Mammary microvascular endothelial cell (primary cell): Measurements from ENCODE around the gene ADAMTS8. TPM values are rescaled to one million over a fixed set of nuclear protein-coding genes. Genes with fewer than 3 reads are reported as not detected.

Experiments
- total RNA-seq: library from RNA; depleted of rRNA; stranded (reverse); fragments of >200 nt; gene quantifications from 2 replicates; pipeline ENCODE4 v1.2.3, GENCODE V29; 2015

Gene ADAMTS8, protein sequence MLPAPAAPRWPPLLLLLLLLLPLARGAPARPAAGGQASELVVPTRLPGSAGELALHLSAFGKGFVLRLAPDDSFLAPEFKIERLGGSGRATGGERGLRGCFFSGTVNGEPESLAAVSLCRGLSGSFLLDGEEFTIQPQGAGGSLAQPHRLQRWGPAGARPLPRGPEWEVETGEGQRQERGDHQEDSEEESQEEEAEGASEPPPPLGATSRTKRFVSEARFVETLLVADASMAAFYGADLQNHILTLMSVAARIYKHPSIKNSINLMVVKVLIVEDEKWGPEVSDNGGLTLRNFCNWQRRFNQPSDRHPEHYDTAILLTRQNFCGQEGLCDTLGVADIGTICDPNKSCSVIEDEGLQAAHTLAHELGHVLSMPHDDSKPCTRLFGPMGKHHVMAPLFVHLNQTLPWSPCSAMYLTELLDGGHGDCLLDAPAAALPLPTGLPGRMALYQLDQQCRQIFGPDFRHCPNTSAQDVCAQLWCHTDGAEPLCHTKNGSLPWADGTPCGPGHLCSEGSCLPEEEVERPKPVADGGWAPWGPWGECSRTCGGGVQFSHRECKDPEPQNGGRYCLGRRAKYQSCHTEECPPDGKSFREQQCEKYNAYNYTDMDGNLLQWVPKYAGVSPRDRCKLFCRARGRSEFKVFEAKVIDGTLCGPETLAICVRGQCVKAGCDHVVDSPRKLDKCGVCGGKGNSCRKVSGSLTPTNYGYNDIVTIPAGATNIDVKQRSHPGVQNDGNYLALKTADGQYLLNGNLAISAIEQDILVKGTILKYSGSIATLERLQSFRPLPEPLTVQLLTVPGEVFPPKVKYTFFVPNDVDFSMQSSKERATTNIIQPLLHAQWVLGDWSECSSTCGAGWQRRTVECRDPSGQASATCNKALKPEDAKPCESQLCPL
- not detected in 2 replicates for total RNA-seq

DNA sequence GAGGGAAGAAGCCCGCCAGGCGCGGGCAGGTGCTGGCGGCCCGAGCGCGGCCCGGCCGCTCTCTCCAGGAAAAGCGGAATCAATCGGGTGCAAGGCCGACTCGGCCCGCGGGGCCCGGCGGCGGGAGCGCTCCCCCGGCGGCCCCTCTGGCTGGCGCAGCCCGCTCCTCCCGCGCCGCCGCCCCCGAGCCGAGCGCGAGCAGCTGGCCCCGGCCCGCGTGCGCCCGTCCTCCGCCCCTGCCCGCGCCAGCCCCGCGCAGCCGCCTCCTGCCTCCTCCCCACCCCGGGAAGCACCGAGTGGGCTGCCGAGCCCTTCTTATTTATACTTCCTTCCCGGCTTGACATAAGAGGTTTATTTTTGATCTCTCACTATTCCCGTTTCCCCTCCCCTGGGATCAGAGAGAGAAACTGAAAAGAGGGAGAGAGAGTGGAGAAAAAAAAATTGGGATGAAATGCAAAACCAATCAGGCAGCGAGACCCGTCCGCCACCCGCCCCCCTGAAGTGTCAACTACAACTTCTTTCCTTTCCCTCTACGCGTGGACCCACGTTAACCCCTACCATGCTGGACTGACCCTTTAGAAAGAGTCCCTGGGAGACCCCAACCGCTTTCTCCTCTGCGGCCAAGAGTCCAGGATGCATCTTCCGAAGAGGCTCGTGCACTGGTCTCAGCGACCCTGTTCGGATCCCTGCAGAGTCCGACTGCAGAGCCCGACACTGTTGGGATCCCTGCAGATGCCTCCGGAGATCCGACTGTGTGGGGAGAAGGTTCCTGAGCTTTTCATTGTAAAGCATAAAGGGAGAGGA, at the start of gene ADAMTS8:
Gene ADAMTS8 (minus strand): TSS at position 294 of the 804 bp plus-strand sequence. CDS start 323 bp downstream, outside the sequence.

GRCh38 chr11:130448416-130449309, 20.3 kb upstream of the ADAMTS8 start, which contains the start of gene ADAMTS15:
TSS of gene ADAMTS15 (plus strand) at chr11:130448645. CDS start at chr11:130448974, 329 bp downstream.

Other genes starting within 250 kb of the ADAMTS8 start
- gene ZBTB44, start 113.7 kb downstream of the ADAMTS8 start, total RNA-seq = 8.3 and 11.7 TPM in 2 replicates
- 0.05 TPM in 1 of 2 replicates, not detected in the other for gene ADAMTS15, start 20.0 kb upstream of the ADAMTS8 start, total RNA-seq